NT2/D1 (cell line): ENCODE results near the gene DSCAML1.

Experiments used
- YY1 ChIP-seq: IDR thresholded peaks from 2 replicates; pipeline ENCODE4 v1.6.1; 2011; ENCODE audit not compliant: insufficient read length, insufficient read depth
- ZNF274 ChIP-seq: IDR thresholded peaks from 2 replicates; pipeline ENCODE4 v1.6.1; 2011; ENCODE audit warnings: mild to moderate bottlenecking, low read depth, low read length

GRCh38 chr11:117616979-117617378 is 180.0 kb downstream of the DSCAML1 start:
- no peak for TF ChIP-seq ZNF274
- TF ChIP-seq YY1 = no peak
